Measurements from ENCODE around the gene ZNF564. TPM values are rescaled to one million over a fixed set of nuclear protein-coding genes. Genes with fewer than 3 reads are reported as not detected.

The ZNF564 gene
- total RNA-seq, 2 donors from 2014 or later = 11.8 to 12.6 TPM

Other genes with a start within 250 kb of the ZNF564 start
- gene ZNF563, start 217.8 kb downstream of the ZNF564 start, total RNA-seq = 1 to 10 TPM; 2.9 to 3.1 TPM
- gene ZNF442, start 185.8 kb downstream of the ZNF564 start, total RNA-seq = 1 to 10 TPM; 4.9 to 7.7 TPM
- gene ZNF799, start 150.2 kb downstream of the ZNF564 start, total RNA-seq = 1 to 10 TPM; 4.1 to 4.6 TPM
- 1 to 10 TPM; 2.8 to 4.6 TPM for gene ZNF443, start 110.5 kb downstream of the ZNF564 start, total RNA-seq
- gene ZNF709, start 66.7 kb downstream of the ZNF564 start, total RNA-seq = 1 to 10 TPM; 2.9 to 3.0 TPM
- 1 to 10 TPM; 5.4 to 6.3 TPM for gene ZNF490, start 59.3 kb upstream of the ZNF564 start, total RNA-seq
- 10 to 100 TPM; 26.8 to 28.5 TPM for gene ZNF791, start 59.4 kb upstream of the ZNF564 start, total RNA-seq
- gene MAN2B1, start 115.3 kb upstream of the ZNF564 start, total RNA-seq = 10 to 100 TPM; 57.2 to 95.8 TPM
- gene WDR83, start 115.3 kb upstream of the ZNF564 start, total RNA-seq = 1 to 10 TPM; 6.7 to 6.9 TPM
- 10 to 100 TPM; 47.2 to 52.6 TPM for gene DHPS, start 130.4 kb upstream of the ZNF564 start, total RNA-seq
- not detected for gene GNG14, start 136.5 kb upstream of the ZNF564 start, total RNA-seq
- gene FBXW9, start 145.1 kb upstream of the ZNF564 start, total RNA-seq = 1 to 10 TPM; 3.1 to 3.6 TPM
- 10 to 100 TPM; 57.5 to 59.2 TPM for gene TNPO2, start 172.4 kb upstream of the ZNF564 start, total RNA-seq
- 100 to 1,000 TPM; 109 to 121 TPM for gene TRIR, start 183.2 kb upstream of the ZNF564 start, total RNA-seq
- gene GET3, start 186.0 kb upstream of the ZNF564 start, total RNA-seq = 10 to 100 TPM; 41.2 to 42.6 TPM
- not detected for gene BEST2, start 200.3 kb upstream of the ZNF564 start, total RNA-seq
- gene HOOK2, start 224.1 kb upstream of the ZNF564 start, total RNA-seq = 10 to 100 TPM; 20.2 to 21.7 TPM
- gene JUNB, start 240.0 kb upstream of the ZNF564 start, total RNA-seq = 100 to 1,000 TPM; 193 to 418 TPM

Measured in posterior vena cava (tissue), 2 donors.